GM19351 (cell line): ENCODE measurements around the gene THSD4.

Source experiments
- ATAC-seq: cut with Tn5 transposase; IDR thresholded peaks from one replicate; pipeline ENCODE4 v1.9.1; 2021; ENCODE audit warnings: mild to moderate bottlenecking, moderate library complexity; ENCODE audit not compliant: unreplicated experiment

The THSD4 gene

DNA sequence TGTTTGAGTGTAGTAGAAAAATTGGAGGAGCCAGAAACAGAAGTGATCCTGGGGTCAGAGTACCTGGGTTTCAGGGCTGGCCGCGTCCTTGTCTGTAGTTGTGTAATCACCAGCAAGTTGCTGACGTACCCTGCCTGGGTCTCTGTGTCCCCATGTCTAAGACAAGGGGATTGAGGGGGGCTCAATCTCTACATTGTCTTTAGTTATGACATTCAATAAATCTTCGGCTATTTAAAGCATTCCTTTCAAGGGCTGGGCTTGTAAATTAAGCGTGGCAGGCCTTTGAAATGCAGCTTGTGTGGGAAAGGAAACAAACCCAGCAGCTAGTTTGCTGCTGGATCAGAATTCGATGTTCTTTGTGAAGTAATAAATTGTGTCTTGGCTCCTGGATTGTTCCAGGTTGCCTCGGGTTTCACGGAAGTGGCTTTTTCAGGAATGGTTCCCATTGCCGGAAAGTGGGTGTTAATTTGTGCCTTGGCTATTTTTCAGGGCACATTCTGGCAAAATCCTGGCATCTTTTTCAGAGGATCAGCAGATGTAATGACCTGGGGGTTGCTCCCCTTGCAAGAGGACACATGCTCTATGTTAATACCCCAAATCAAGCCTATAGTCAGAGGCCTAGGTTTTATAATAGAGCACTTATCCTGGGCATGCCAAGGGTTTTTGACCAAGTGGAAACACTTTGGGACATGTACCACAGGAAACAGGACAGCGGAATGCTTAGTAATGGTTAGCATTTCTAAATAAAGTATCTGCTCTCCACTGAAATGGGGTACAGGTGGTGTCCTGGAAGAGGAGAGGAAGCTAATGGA, 400.3 kb downstream of the THSD4 start:
- ATAC-seq = no peak

DNA sequence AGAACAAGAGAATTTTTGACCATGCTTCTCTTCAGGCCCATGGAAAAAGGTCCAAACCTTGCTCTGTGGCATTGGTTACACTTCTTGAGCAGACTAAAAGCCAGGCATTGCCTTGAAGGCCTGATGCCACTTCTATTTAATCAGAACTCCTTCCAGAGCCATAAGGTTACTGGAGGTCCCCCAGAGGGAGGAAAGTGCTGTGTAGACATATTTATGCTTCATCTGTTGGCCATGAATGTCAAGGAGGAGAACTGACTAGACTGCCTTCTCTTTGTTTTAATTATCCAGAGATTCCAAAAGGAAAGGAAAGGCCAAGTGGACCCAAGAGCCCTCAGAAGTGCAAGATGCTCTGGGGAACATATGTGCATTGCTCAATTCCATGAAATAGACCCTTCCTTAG, 402.5 kb downstream of the THSD4 start:
- ATAC-seq = no peak

DNA sequence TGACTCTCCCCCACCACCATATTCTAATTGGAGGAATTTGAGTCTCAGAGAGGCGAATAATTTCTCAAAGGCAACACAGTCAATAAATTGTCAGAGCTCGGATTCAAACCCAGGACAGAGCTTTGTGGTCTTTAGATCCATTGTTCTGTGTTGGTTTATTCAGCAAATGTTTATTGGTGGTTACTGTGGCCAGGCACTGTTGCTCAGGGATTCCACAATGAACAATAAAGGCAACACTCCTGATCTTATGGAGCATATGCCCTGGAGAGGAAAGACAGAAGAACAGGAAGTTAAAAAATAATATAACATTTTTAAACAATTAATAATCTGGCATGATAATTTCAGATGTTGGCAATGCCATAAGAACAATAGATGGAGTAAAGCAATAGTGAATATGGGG, 403.4 kb downstream of the THSD4 start:
- ATAC-seq = no peak

DNA sequence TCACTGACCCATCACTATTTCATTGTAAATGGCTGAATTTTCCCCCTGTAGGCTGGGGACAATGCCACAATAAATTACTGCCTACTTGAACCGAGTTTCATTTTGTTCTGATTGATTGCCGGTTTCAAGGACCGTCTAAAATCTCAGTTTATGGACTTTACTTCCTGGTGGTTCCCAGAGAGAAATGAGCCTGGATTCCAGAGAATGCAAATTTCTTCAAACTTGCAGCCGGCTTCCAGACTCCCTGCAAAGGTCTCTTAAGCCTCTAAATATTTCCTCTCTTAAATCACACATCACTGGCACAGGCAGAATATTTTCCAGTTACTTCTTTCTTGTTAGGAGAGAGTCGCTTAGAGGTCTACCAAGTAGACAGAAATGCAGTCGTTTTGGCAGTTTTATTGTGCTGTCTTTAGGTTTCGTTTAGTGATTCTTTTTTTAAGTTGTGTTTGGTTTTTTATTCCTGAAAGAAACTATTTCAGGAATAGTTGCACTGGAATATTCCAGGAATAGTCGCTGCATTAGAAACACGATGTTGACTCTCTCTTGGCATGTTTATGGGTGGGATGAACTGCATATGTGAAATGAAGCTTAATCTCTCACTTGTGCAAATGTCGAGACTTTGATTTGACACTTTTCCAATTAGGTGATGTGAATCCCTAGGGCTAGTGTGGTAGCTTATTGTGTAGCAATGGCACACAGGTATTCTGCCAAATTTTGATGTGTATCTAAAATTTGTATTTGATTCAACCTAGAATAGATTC, 411.0 kb downstream of the THSD4 start:
- ATAC-seq = no peak

DNA sequence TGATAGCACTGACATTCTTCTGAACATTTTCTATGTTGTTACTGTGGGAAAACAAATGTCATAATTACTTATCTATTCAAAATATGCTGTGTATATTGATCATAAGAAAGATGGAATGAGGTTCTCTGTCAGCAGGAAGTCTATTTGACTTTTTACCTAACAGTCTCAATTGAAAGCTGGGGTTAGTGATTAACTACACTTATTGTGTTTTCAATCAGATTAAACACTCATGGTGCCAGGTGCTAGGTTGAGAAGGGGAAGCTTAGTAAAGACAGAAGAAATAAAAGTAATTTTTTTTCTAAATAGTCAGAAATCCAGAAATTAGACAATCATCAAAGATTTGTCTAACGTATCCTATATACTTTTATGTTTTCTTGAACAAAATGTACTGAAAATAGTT, 414.1 kb downstream of the THSD4 start:
- no peak for ATAC-seq

DNA sequence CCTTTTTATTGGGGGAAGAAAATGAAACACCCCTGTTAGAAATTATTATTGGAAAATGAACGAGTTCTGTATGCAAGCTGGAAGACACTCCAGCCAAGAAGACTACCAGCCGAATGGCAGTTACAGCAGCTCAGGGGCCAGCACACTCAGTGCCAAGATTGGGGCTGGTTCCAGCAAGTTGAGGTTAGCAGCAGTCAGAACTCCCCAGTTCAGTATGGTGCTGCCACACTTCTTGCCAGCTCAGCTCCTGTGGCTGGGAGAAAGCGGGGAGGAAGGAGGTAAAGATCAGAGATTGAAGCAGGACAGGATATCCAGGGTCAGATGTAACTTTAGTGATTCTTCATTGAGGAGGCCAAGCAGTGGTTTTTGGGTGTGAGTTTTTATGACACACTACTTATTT, 414.8 kb downstream of the THSD4 start:
- no peak for ATAC-seq

DNA sequence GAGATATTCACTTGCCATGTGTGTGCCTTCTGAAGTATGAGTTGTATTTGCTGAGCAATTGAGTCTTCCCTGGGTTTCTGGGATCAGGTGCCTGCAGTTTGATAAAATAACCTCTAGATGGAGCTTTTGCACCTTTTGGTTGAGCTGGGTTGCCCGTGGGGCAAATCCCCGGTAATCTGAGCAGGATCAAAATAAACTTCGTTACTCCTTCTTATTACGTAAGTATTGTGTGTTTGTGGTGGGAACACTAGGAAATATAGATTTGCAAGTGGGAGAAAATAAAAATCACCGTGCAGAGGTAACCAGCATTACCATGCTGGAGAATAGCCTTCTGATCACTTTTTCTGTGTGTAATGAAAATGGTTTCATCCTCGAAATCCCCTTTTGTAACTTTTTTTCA, 417.7 kb downstream of the THSD4 start:
- no peak for ATAC-seq

DNA sequence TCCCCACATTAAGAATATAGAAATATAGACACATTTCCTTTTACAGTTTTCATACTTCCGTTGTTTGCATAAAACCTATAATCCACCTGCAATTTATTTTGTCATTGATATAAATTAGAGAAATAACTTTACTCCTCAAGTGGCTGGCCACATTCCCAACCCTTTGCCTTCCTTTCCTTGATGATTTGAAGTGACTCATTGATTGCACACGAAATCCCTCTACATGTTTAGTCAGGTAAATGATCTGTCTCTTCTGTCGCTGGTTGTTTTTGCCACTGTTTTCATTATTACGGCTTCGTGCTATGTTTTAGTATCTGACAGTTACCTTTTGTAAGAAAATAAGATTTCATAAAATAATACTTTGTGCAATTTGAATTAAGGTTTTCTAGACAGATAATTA, 422.9 kb downstream of the THSD4 start:
- ATAC-seq = no peak

DNA sequence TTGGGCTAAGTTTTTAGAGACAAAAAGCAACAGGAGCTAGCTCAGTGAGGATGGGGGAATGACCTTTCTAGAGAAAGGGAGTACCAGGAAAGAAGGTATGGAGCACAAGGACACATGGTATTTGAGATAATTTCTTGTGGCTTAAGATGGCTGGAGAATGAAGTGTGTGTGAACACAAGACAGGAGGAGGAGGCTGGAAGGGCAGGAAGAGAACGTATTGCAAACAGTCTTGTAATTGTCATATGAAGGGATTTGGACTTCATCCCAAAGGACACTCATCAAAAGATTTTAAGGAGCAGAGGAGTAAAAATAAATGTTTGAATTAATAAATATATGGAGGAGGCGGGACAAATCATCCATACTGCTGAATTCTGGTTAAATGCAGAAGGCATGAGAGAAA, 426.5 kb downstream of the THSD4 start:
- no peak for ATAC-seq

DNA sequence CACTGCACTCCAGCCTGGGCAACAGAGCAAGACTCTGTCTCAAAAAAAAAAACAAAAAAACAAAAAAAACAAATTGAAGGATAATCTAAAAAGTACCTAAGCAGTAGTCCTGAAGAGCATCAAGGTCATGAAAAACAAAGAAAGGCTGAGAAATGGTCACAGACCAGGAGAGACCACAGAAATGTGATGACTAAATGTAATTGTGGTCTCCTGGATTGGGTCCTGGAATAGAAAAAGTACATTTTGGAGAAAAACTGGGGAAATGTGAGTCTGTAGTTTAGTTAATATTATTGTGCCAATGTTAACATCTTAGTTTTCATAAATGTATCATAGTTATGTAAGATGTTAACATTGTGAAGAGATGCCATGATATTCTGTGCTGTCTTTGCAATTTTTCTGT, 427.6 kb downstream of the THSD4 start:
- no peak for ATAC-seq

DNA sequence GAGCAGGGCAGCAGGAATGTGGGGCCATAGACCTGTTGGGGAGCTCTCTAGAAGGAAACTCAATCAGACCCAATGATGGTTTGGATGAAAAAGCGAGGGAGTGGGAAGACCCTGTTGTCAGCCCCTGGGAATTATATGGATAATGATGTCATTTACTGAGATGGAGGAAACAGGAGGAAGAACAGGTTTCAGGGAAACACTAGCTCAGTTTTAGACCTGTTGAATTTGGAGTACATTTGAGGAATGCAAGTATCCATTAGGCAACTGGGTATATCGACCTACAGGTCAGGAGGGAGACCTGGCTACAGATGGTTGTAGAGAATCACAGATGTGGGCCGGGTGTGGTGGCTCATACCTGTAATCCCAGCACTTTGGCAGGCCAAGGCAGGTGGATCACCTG, 428.1 kb downstream of the THSD4 start:
- no peak for ATAC-seq

DNA sequence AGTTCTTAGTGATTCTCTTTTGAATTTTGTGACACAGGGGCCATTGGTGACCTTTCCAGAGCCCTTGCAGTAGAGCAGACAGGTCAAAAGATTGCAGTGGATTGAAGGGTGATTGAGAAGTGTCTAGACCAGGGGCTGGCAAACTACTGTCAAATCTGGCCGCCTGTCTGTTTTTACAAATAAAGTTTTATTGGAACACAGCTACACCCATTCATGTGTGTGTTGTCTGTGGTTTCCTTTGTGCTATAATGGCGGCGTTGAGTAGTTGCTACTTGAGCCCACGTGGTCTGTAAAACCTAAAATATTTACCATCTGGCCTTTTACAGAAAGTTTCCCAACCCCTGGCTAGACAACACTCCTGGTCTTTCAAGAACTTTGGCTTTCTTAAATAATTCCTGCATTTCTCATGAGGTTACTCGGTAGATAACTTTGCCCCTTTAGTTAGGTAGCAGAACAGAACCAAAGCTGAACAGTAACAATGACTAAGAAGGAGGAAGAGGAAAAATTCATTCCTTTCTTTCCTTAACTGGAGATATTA, 430.0 kb downstream of the THSD4 start:
- ATAC-seq = no peak

DNA sequence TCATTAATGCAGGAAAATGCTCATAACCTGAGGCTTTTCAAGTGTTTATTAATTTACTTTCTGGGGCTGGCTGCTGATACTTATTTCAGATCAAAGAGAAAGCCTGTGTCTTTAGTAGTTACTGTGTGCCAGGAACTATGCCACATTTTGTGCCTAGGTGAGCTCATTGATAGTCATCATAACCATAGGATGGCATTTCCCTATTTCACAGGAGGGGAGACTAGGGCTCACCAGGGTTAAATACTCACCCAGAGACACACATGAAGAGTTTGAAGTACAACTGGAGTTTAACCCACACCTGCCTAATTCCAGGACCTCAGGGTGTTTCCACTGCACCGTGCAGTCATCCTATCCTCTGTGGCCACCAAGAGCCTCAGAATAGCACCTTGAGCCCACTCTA, 430.7 kb downstream of the THSD4 start:
- no peak for ATAC-seq

DNA sequence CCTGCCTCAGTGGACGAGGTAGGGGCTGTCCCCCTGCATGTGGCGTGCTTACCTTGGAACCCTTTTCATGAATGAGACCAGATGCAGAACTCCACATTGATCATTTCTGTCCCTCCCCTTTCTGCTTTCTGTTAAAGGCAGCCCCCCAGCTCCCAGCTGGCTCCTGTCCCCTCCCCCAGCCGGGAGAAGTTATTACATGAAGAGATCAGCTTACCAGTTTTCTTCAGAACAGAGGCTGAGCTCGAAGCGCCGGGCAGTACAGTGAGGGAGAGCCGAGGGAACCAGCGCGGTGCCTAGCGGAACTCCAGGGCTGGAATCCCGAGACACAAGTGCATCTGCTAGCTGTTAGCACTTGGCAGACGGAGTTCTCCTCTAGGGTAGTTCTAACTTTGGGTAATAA, 431.7 kb downstream of the THSD4 start:
- no peak for ATAC-seq

DNA sequence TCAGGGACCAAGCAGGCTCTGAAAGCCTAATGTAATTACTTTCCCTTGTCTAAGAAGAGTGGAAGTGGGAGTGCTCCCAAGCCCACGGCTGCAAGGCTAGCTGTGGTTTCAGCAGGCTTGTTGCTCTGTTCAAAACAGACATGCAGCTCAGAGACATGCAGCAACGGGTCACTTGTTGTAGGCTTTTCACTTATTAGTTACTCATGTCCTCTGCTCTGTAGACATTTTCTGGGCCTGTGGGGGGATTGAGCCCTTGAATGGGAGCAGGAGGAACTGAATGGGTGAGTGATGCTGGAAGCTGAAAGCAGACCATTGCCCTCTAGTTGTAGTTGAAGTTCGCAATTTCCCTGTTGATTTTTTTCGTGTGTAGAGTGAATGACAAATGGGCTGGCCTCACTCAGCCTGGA, 433.1 kb downstream of the THSD4 start:
- no peak for ATAC-seq

DNA sequence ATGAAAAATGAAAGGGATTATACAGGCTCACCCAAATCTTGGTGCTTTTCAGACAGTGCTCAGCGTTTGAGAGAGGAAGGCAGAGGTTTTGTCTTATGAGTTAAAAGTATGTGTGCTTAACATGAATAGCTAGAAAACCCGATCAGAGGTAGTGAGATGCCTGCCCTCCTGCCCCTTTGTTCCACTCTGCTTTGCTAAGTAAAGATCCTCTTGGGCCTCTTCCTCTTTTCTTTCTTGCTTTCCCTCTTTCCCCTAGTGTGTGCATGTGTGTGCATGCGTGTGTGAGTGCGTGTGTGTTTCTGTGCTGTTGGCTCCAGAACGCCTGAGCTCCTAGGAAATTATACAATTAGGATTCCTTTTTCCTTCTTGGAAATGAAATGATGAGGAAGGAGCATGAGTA, 433.8 kb downstream of the THSD4 start:
- ATAC-seq = no peak

DNA sequence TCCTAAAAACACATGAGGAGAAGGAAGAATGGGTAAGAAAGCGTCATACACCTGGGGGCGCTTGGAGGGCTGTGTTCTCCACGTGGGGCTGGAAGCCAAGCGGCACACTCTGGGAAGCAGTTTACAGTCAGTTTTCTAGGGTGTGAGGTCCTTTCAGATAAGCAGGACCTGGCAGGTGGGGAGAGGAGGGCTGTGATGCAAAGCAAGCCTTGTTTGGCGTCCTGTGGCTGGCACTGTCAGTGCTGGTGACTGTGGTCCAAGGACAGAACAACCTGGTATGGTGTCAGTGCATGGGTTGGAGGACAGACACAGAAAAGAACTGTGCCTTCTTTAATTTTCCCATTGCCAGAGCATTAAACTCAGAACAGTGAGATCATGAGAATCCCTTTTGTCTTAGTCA, 434.4 kb downstream of the THSD4 start:
- ATAC-seq = no peak

DNA sequence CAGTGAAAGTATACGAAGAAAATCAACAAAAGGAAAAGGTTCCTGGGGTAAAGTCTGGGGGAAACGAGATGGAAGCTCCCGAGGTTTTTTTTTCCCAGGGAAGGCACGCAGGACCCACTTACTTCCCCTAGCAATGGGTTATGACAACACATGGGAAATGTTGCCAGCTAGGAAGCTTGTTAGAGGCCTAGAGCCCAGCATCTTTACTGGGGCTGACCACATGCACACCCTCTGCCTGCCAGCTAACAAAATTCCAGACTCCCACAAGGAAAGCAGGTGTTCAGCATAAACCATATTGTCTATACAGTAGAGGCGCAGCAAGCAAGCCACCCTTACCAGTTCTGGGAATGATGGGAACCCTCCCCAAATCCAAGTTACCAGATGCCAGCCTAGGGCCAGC, 436.3 kb downstream of the THSD4 start:
- no peak for ATAC-seq

DNA sequence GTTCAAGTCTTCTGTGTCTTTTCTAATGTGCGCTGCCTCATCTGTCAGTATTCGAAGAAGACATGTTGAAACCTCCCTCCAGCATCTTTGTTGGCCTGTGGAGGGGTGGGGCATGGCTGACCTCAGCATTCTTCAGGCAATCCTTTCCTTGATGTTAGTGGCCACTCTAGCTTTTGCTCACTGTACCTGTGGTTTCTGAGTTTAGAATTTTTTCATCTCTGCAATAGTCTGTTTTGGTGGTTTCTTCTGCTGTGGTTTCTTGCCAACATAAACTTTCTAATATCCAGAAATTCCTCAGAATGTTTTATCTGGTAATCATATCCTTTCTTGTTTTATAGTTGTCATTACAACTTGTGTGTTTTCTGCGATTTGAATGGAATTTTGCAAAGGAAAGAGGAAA, 443.8 kb downstream of the THSD4 start:
- no peak for ATAC-seq

DNA sequence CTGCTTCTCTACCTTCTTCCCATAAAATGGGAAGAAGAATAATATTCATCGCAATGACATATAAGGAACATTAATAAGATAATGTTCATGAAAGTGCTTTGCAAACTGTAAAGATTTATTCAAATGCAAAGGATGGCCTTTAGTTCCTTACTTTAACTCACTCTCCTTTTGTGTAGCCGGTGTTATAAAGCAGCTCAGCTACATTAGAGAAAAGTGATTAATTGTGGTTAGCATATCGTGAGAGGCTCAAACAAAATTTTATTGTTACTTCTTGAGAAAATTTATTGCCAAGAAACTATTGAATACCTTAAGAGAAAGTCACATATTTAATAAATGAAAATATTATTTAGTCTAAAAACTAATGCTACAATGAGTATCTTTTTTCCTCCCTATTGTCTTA, 444.3 kb downstream of the THSD4 start:
- ATAC-seq = no peak

DNA sequence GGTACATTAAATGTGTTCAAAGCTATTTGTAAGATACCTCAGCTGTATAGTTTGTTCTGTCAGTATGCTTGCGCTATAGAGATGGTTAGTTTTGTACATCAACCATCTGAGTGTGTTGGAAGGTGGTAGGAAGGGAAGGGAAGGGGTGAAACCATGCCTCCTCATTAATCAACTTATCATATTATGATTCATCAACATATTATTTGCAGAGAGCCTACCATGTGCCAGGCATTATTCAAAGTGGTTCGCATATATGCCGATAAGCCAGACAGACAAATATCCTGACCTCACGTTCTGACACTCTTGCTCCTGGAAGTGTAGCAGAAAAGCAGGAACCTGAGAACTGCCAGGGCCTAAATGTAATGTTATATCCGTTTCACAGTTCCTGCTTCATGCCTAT, 447.0 kb downstream of the THSD4 start:
- no peak for ATAC-seq

DNA sequence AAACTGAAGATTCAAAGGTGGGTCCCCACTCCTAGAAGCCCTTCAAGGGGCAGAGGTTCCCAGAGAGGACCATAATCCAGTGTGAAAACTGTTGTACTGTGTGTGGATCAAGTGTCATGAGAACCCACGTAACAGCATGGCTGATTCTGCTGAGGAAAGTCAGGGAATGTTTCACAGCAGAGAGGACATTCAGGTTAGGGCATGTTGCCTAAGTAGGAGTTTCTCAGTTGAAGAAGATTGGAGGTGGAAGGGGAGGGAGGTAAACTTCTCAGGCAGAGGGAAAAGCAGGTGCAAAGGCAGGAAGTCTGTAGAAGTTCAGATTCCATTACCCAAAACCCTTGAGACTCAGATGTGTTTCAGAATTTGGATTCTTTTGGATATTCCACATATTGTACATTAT, 448.9 kb downstream of the THSD4 start:
- no peak for ATAC-seq
